ENCODE measurements around the gene GOLGA6A. TPM values are rescaled to one million over a fixed set of nuclear protein-coding genes. Genes with fewer than 3 reads are reported as not detected.

GOLGA6A gene
- total RNA-seq, 1 experiment from 2014 or later, result 6.0 TPM

DNA sequence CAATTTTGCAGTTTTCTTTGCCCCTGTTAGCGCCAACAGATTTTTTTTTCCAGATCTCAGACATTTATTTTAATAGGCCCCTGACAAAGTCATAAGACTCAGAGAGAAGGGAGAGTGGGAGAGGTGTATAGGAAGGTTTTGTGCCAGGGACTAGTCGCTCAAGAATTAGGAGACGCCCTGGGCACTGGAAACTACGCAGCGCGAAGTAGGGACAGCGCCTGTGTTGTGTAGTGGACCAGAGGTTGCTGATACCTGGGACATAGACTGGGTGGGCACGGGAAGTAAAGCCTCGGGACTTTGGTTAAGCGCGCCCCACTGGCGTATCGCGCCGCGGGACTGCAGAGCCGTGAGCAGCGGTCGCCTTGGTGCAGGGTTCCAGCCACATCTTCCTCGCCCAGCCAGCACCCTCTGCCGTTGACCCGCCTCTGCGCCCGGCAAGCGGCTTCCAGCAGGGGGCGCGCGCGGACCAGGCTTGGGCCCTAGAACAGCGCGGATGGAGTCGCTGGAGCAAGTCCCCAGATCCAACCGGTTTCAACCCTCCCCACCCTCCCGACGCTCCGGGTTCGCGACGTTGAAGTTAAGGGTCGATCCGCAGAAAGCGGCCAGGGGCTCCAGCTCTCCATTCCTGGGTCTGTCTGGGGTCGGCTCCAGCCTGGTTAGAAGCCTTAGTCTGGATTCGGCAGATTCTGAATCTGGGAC, 45.1 kb upstream of the GOLGA6A start (continued):
- TF ChIP-seq, protein P1, sequence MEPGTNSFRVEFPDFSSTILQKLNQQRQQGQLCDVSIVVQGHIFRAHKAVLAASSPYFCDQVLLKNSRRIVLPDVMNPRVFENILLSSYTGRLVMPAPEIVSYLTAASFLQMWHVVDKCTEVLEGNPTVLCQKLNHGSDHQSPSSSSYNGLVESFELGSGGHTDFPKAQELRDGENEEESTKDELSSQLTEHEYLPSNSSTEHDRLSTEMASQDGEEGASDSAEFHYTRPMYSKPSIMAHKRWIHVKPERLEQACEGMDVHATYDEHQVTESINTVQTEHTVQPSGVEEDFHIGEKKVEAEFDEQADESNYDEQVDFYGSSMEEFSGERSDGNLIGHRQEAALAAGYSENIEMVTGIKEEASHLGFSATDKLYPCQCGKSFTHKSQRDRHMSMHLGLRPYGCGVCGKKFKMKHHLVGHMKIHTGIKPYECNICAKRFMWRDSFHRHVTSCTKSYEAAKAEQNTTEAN (CRISPR knock-in tag; IDR thresholded peaks at IDR 0.05), result no peak

DNA sequence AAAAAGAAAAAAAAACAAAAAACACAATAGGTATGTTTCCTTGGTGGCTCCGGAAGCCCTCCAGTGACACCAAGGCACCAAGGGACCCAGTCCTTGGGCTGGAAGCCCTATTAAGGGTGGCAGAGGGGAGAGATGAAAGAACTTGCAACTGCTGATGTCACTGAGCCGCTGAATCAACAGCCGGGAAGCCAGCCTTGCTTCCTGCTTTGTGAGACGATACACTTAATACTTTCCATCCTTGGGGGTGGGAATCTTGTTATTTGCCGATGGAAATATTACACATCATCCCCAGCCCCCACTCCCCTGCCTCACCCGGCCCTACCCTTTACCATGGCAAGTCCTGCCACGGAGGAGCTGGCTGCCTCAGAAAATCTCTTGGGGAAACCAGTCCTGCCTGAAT, 42.4 kb upstream of the GOLGA6A start:
- Mint-ChIP-seq H3K9me3 (no peaks in the 10 kb centered on the region), H3K4me3 (no peak overlapping the region), H3K27me3 (ENCODE audit: low read depth) (peaks cover 51% of the 10 kb centered on the region), H3K36me3 (no peaks in the 10 kb centered on the region), H3K27ac (no peak overlapping the region), H3K4me1 (peaks cover 57% of the 10 kb centered on the region)
- no peak for DNase-seq (ENCODE audit: low spot score)
- ATAC-seq, result no peak
- TF ChIP-seq, protein P2, sequence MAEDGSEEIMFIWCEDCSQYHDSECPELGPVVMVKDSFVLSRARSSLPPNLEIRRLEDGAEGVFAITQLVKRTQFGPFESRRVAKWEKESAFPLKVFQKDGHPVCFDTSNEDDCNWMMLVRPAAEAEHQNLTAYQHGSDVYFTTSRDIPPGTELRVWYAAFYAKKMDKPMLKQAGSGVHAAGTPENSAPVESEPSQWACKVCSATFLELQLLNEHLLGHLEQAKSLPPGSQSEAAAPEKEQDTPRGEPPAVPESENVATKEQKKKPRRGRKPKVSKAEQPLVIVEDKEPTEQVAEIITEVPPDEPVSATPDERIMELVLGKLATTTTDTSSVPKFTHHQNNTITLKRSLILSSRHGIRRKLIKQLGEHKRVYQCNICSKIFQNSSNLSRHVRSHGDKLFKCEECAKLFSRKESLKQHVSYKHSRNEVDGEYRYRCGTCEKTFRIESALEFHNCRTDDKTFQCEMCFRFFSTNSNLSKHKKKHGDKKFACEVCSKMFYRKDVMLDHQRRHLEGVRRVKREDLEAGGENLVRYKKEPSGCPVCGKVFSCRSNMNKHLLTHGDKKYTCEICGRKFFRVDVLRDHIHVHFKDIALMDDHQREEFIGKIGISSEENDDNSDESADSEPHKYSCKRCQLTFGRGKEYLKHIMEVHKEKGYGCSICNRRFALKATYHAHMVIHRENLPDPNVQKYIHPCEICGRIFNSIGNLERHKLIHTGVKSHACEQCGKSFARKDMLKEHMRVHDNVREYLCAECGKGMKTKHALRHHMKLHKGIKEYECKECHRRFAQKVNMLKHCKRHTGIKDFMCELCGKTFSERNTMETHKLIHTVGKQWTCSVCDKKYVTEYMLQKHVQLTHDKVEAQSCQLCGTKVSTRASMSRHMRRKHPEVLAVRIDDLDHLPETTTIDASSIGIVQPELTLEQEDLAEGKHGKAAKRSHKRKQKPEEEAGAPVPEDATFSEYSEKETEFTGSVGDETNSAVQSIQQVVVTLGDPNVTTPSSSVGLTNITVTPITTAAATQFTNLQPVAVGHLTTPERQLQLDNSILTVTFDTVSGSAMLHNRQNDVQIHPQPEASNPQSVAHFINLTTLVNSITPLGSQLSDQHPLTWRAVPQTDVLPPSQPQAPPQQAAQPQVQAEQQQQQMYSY (CRISPR knock-in tag; IDR thresholded peaks at IDR 0.05), result no peak
- TF ChIP-seq RELA (CRISPR knock-in tag; IDR thresholded peaks at IDR 0.05; ENCODE audit: borderline replicate concordance) (no peak), CREM (CRISPR knock-in tag; IDR thresholded peaks at IDR 0.05) (no peak), TP53 (CRISPR knock-in tag; IDR thresholded peaks at IDR 0.05) (no peak), KAT7 (CRISPR knock-in tag; IDR thresholded peaks at IDR 0.05; ENCODE audit: borderline replicate concordance) (no peak), JAZF1 (CRISPR knock-in tag; IDR thresholded peaks at IDR 0.05) (no peak), ZNF263 (CRISPR knock-in tag; IDR thresholded peaks at IDR 0.05; ENCODE audit: low read depth) (no peak)
- TF ChIP-seq, protein P3, sequence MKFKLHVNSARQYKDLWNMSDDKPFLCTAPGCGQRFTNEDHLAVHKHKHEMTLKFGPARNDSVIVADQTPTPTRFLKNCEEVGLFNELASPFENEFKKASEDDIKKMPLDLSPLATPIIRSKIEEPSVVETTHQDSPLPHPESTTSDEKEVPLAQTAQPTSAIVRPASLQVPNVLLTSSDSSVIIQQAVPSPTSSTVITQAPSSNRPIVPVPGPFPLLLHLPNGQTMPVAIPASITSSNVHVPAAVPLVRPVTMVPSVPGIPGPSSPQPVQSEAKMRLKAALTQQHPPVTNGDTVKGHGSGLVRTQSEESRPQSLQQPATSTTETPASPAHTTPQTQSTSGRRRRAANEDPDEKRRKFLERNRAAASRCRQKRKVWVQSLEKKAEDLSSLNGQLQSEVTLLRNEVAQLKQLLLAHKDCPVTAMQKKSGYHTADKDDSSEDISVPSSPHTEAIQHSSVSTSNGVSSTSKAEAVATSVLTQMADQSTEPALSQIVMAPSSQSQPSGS (CRISPR knock-in tag; IDR thresholded peaks at IDR 0.05; ENCODE audit: borderline replicate concordance, low read depth), result no peak
- TF ChIP-seq, protein P4, sequence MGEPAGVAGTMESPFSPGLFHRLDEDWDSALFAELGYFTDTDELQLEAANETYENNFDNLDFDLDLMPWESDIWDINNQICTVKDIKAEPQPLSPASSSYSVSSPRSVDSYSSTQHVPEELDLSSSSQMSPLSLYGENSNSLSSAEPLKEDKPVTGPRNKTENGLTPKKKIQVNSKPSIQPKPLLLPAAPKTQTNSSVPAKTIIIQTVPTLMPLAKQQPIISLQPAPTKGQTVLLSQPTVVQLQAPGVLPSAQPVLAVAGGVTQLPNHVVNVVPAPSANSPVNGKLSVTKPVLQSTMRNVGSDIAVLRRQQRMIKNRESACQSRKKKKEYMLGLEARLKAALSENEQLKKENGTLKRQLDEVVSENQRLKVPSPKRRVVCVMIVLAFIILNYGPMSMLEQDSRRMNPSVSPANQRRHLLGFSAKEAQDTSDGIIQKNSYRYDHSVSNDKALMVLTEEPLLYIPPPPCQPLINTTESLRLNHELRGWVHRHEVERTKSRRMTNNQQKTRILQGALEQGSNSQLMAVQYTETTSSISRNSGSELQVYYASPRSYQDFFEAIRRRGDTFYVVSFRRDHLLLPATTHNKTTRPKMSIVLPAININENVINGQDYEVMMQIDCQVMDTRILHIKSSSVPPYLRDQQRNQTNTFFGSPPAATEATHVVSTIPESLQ (CRISPR knock-in tag; IDR thresholded peaks at IDR 0.05), result no peak
- TF ChIP-seq, protein P5, sequence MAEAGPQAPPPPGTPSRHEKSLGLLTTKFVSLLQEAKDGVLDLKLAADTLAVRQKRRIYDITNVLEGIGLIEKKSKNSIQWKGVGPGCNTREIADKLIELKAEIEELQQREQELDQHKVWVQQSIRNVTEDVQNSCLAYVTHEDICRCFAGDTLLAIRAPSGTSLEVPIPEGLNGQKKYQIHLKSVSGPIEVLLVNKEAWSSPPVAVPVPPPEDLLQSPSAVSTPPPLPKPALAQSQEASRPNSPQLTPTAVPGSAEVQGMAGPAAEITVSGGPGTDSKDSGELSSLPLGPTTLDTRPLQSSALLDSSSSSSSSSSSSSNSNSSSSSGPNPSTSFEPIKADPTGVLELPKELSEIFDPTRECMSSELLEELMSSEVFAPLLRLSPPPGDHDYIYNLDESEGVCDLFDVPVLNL (CRISPR knock-in tag; IDR thresholded peaks at IDR 0.05; ENCODE audit: borderline replicate concordance, low read depth), result no peak
- TF ChIP-seq, protein P6, sequence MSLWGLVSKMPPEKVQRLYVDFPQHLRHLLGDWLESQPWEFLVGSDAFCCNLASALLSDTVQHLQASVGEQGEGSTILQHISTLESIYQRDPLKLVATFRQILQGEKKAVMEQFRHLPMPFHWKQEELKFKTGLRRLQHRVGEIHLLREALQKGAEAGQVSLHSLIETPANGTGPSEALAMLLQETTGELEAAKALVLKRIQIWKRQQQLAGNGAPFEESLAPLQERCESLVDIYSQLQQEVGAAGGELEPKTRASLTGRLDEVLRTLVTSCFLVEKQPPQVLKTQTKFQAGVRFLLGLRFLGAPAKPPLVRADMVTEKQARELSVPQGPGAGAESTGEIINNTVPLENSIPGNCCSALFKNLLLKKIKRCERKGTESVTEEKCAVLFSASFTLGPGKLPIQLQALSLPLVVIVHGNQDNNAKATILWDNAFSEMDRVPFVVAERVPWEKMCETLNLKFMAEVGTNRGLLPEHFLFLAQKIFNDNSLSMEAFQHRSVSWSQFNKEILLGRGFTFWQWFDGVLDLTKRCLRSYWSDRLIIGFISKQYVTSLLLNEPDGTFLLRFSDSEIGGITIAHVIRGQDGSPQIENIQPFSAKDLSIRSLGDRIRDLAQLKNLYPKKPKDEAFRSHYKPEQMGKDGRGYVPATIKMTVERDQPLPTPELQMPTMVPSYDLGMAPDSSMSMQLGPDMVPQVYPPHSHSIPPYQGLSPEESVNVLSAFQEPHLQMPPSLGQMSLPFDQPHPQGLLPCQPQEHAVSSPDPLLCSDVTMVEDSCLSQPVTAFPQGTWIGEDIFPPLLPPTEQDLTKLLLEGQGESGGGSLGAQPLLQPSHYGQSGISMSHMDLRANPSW (CRISPR knock-in tag; conservative IDR thresholded peaks at IDR 0.05; ENCODE audit: low read depth), result no peak
- TF ChIP-seq, protein P7, sequence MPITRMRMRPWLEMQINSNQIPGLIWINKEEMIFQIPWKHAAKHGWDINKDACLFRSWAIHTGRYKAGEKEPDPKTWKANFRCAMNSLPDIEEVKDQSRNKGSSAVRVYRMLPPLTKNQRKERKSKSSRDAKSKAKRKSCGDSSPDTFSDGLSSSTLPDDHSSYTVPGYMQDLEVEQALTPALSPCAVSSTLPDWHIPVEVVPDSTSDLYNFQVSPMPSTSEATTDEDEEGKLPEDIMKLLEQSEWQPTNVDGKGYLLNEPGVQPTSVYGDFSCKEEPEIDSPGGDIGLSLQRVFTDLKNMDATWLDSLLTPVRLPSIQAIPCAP (CRISPR knock-in tag; IDR thresholded peaks at IDR 0.05), result no peak
- CTCF ChIA-PET, result interaction anchor here (1.2 to 6.0 kb wide), 5 partner anchors 20 to 196 kb away, joined by 4 to 94 read pairs (median 8); no protein-coding TSS in a partner anchor
- POLR2A ChIA-PET, result no interaction called here
